Activated gamma-delta T cell (primary cell): ENCODE data around the gene KDR.

Experiments used
- DNase-seq: peaks from one replicate; lab custom pipeline; 2025; lab: John Stamatoyannopoulos, UW

KDR gene

GRCh38 chr4:55123791-55124190 lies 1.6 kb downstream of the KDR start:
- DNase-seq: no peak

- DNase-seq: no peak
These were observed 3.2 kb downstream of the KDR start for GRCh38 chr4:55122235-55122634.

- no peak for DNase-seq
These were observed 4.1 kb downstream of the KDR start for GRCh38 chr4:55121246-55121645.

- DNase-seq: no peak
These were observed 7.0 kb downstream of the KDR start for GRCh38 chr4:55118397-55118796.

GRCh38 chr4:55117511-55117910 lies 7.9 kb downstream of the KDR start:
- DNase-seq: no peak

- no peak for DNase-seq
These were observed 8.9 kb downstream of the KDR start for GRCh38 chr4:55116450-55116849.

GRCh38 chr4:55111601-55112000 lies 13.8 kb downstream of the KDR start:
- no peak for DNase-seq

GRCh38 chr4:55110131-55110530 lies 15.3 kb downstream of the KDR start:
- DNase-seq: no peak

GRCh38 chr4:55107054-55107453 lies 18.3 kb downstream of the KDR start:
- DNase-seq: no peak

- DNase-seq: no peak
These were observed 22.2 kb downstream of the KDR start for GRCh38 chr4:55103224-55103623.

- DNase-seq: no peak
These were observed 25.6 kb downstream of the KDR start for GRCh38 chr4:55099816-55100215.

GRCh38 chr4:55098456-55099204 lies 26.8 kb downstream of the KDR start:
- DNase-seq: no peak

GRCh38 chr4:55096619-55097018 lies 28.8 kb downstream of the KDR start:
- no peak for DNase-seq

GRCh38 chr4:55096045-55096444 lies 29.4 kb downstream of the KDR start:
- DNase-seq: no peak

GRCh38 chr4:55092504-55092903 lies 32.9 kb downstream of the KDR start:
- no peak for DNase-seq

GRCh38 chr4:55089916-55090315 lies 35.5 kb downstream of the KDR start:
- DNase-seq: no peak

GRCh38 chr4:55087913-55088260 lies 37.5 kb downstream of the KDR start:
- DNase-seq: no peak

GRCh38 chr4:55087009-55087912 lies 38.1 kb downstream of the KDR start:
- DNase-seq: no peak

- no peak for DNase-seq
These were observed 38.8 kb downstream of the KDR start for GRCh38 chr4:55086578-55086977.

GRCh38 chr4:55083735-55084134 lies 41.7 kb downstream of the KDR start:
- DNase-seq: no peak

GRCh38 chr4:55082756-55083155 lies 42.6 kb downstream of the KDR start:
- DNase-seq: no peak

GRCh38 chr4:55080174-55080865 lies 45.1 kb downstream of the KDR start:
- no peak for DNase-seq
